Urinary bladder (tissue), 4 donors: ENCODE measurements around the gene KIAA0930. TPM values are rescaled to one million over a fixed set of nuclear protein-coding genes. Genes with fewer than 3 reads are reported as not detected.
"Not testable (repeated sequence)": the region's sequence is repeated elsewhere in the genome, so short reads cannot be mapped to it uniquely, and the experiment has no call there.

Experiments
- DNase-seq: peaks from one replicate; pipeline ENCODE4 v3.0.0-alpha.2; 2015; ENCODE audit errors: extremely low spot score
- H3K27ac ChIP-seq: one replicate; pipeline ENCODE4 v1.5.1; 2013; ENCODE audit warnings: low read depth, mild to moderate bottlenecking, moderate library complexity
- H3K36me3 ChIP-seq: one replicate; pipeline ENCODE4 v1.6.1; 2013; ENCODE audit warnings: mild to moderate bottlenecking, moderate library complexity; ENCODE audit not compliant: insufficient read depth
- H3K4me1 ChIP-seq: one replicate; pipeline ENCODE4 v1.6.1; 2013; ENCODE audit warnings: mild to moderate bottlenecking, moderate library complexity; ENCODE audit not compliant: insufficient read depth
- H3K4me3 ChIP-seq: one replicate; pipeline ENCODE4 v1.5.1; 2013; ENCODE audit warnings: low read depth, low read length
- WGBS: extraction: QIAGEN DNeasy Blood & Tissue Kit; methylation state at CpG from one replicate; pipeline ENCODE4 v1.1.7; 2013; 5-methylcytosine and 5-hydroxymethylcytosine counted together
- polyA plus RNA-seq: library from polyadenylated mRNA; stranded (reverse); fragments of 200-250 nt; gene quantifications from one replicate; pipeline ENCODE4 v1.2.3, GENCODE V29; 2013
- total RNA-seq: library from RNA; depleted of rRNA; stranded (reverse); fragments of >200 nt; gene quantifications from one replicate; pipeline ENCODE4 v1.2.3, GENCODE V29; 2014
- donor health status: healthy with polysubstance abuse.
- donor health status: healthy.

The KIAA0930 gene
- total and polyA plus RNA-seq, 2 donors = 22.9 to 58.7 TPM

GRCh38 chr22:45270095-45271020, 29.7 kb upstream of the KIAA0930 start:
- WGBS = 78% methylated on average over 16 of the region's 16 CpGs
- DNase-seq = no peak
- Histone ChIP-seq H3K36me3 (no peaks in the 10 kb centered on the region), H3K4me3 (no peak overlapping the region), H3K27ac (no peak overlapping the region), H3K4me1 (no peaks in the 10 kb centered on the region)

GRCh38 chr22:45268958-45269844, 28.5 kb upstream of the KIAA0930 start:
- WGBS = 3% methylated on average over 57 of the region's 60 CpGs
- Histone ChIP-seq H3K4me1 (no peaks in the 10 kb centered on the region), H3K27ac (no peak overlapping the region)

GRCh38 chr22:45268167-45268957, 27.7 kb upstream of the KIAA0930 start:
- Histone ChIP-seq H3K4me3 (peak overlapping the region; percentile 41), H3K36me3 (no peaks in the 10 kb centered on the region), H3K27ac (no peak overlapping the region), H3K4me1 (no peaks in the 10 kb centered on the region)
- 2% methylated on average over 46 of the region's 47 CpGs for WGBS
- DNase-seq = no peak

More at GRCh38 chr22:45268958-45269844, 28.5 kb upstream of the KIAA0930 start:
- no peaks in the 10 kb centered on the region for H3K36me3 ChIP-seq
- DNase-seq = no peak
- H3K4me3 ChIP-seq = peak overlapping the region; percentile 41

GRCh38 chr22:45265535-45265934, 24.8 kb upstream of the KIAA0930 start:
- H3K4me1 ChIP-seq = no peaks in the 10 kb centered on the region
- H3K27ac ChIP-seq = no peak overlapping the region
- 72% methylated on average over 7 of the region's 7 CpGs for WGBS

GRCh38 chr22:45263463-45264269, 23.0 kb upstream of the KIAA0930 start:
- no peak overlapping the region for H3K27ac ChIP-seq
- no peaks in the 10 kb centered on the region for H3K36me3 ChIP-seq
- no peaks in the 10 kb centered on the region for H3K4me1 ChIP-seq
- H3K4me3 ChIP-seq = no peak overlapping the region
- no peak for DNase-seq
- WGBS = 25% methylated on average over 17 of the region's 17 CpGs

More at GRCh38 chr22:45265535-45265934, 24.8 kb upstream of the KIAA0930 start:
- DNase-seq = no peak
- Histone ChIP-seq H3K4me3 (no peak overlapping the region), H3K36me3 (no peaks in the 10 kb centered on the region)

GRCh38 chr22:45262931-45263462, 22.3 kb upstream of the KIAA0930 start:
- no peaks in the 10 kb centered on the region for H3K36me3 ChIP-seq
- WGBS = 81% methylated on average over 14 of the region's 14 CpGs
- DNase-seq = no peak
- no peak overlapping the region for H3K27ac ChIP-seq
- no peak overlapping the region for H3K4me3 ChIP-seq
- no peaks in the 10 kb centered on the region for H3K4me1 ChIP-seq

GRCh38 chr22:45262195-45262930, 21.7 kb upstream of the KIAA0930 start:
- 72% methylated on average over 13 of the region's 13 CpGs for WGBS
- H3K4me1 ChIP-seq = no peaks in the 10 kb centered on the region
- no peak for DNase-seq
- H3K4me3 ChIP-seq = no peak overlapping the region
- no peak overlapping the region for H3K27ac ChIP-seq
- H3K36me3 ChIP-seq = no peaks in the 10 kb centered on the region

GRCh38 chr22:45261407-45262088, 20.9 kb upstream of the KIAA0930 start:
- Histone ChIP-seq H3K36me3 (no peaks in the 10 kb centered on the region), H3K4me1 (no peaks in the 10 kb centered on the region), H3K4me3 (no peak overlapping the region), H3K27ac (no peak overlapping the region)
- no peak for DNase-seq
- 92% methylated on average over 20 of the region's 20 CpGs for WGBS

GRCh38 chr22:45260395-45260759, 19.7 kb upstream of the KIAA0930 start:
- H3K27ac ChIP-seq, H3K36me3 ChIP-seq, H3K4me1 ChIP-seq, DNase-seq, H3K4me3 ChIP-seq: not testable (repeated sequence)
- 88% methylated on average over 9 of the region's 9 CpGs for WGBS

GRCh38 chr22:45259754-45260394, 19.2 kb upstream of the KIAA0930 start:
- WGBS = 77% methylated on average over 10 of the region's 10 CpGs
- H3K36me3 ChIP-seq = no peaks in the 10 kb centered on the region
- no peak for DNase-seq
- H3K4me3 ChIP-seq = no peak overlapping the region
- no peak overlapping the region for H3K27ac ChIP-seq
- H3K4me1 ChIP-seq = no peaks in the 10 kb centered on the region

- H3K27ac ChIP-seq, H3K36me3 ChIP-seq, H3K4me3 ChIP-seq, H3K4me1 ChIP-seq, DNase-seq: not testable (repeated sequence)
- WGBS = 99% methylated on average over 4 of the region's 4 CpGs
Observed at GRCh38 chr22:45257941-45258340, 17.2 kb upstream of the KIAA0930 start.
